Activated CD4-positive, alpha-beta T cell treated with anti-CD3 and anti-CD28 coated beads for 36 hours (primary cell): ENCODE results near the gene STAT6. TPM values are rescaled to one million over a fixed set of nuclear protein-coding genes. Genes with fewer than 3 reads are reported as not detected.

Experiments used
- ATAC-seq: fragments of 200-7000 bp; cut with Tn5 transposase; one replicate; pipeline ENCODE4 v1.10.0; 2021; ENCODE audit warnings: mild to moderate bottlenecking, moderate library complexity
- CTCF ChIA-PET: fragments of 350-600 bp; sonication (Branson Sonifier 250); formaldehyde crosslinking; loops from one replicate; lab custom pipeline; 2021; ENCODE audit warnings: antibody characterized with exemption; lab: Charles Lee
- POLR2A ChIA-PET: fragments of 350-600 bp; sonication (Branson Sonifier 250); formaldehyde crosslinking; loops from one replicate; lab custom pipeline; 2021; ENCODE audit warnings: antibody characterized with exemption, inconsistent platforms; lab: Charles Lee
- DNase-seq: peaks from one replicate; pipeline ENCODE4 v3.0.0-alpha.2; 2020
- H3K27ac Mint-ChIP-seq: one replicate; pipeline ENCODE4 v1.8.0; 2021; ENCODE audit warnings: mixed read lengths
- H3K27me3 Mint-ChIP-seq: one replicate; pipeline ENCODE4 v1.8.0; 2021; ENCODE audit warnings: mixed read lengths
- H3K36me3 Mint-ChIP-seq: one replicate; pipeline ENCODE4 v1.8.0; 2021; ENCODE audit warnings: low read depth, mixed read lengths
- H3K4me1 Mint-ChIP-seq: one replicate; pipeline ENCODE4 v1.8.0; 2021; ENCODE audit warnings: mixed read lengths
- H3K4me3 Mint-ChIP-seq: one replicate; pipeline ENCODE4 v1.8.0; 2021; ENCODE audit warnings: mild to moderate bottlenecking, moderate library complexity, mixed read lengths
- H3K9me3 Mint-ChIP-seq: one replicate; pipeline ENCODE4 v1.8.0; 2021; ENCODE audit warnings: low read depth, mixed read lengths
- intact Hi-C, 2 experiments: fragments of 100-400 bp; cut with DNase I in 1 of 2; cut with micrococcal nuclease in 1 of 2; formaldehyde crosslinking; loops; one replicate each; pipeline versions ENCODE4 v1.14.2 to v1.15.1; 2022 to 2024; cut with DNase I, micrococcal nuclease
- total RNA-seq, 2 experiments: library from RNA; stranded (reverse); gene quantifications; one replicate each; pipeline ENCODE4 v1.2.3, GENCODE V29; 2021

Gene STAT6
- total RNA-seq, 2 experiments from 2014 or later = 250 to 288 TPM

GRCh38 chr12:57047981-57048380 lies 63.2 kb downstream of the STAT6 start:
- Mint-ChIP-seq H3K4me1 (peaks cover 32% of the 10 kb centered on the region), H3K27me3 (no peaks in the 10 kb centered on the region), H3K4me3 (peak overlapping the region; percentile 22), H3K9me3 (no peaks in the 10 kb centered on the region), H3K27ac (peak overlapping the region; percentile 85), H3K36me3 (peaks cover 4% of the 10 kb centered on the region)
- POLR2A ChIA-PET = interaction anchor here (1.1 kb wide), 1 partner anchor 64 kb away, joined by 3 read pairs; no protein-coding TSS in a partner anchor
- DNase-seq (no peak), ATAC-seq (no peak)
- CTCF ChIA-PET = interaction anchor here (0.8 to 4.2 kb wide), 10 partner anchors 8 to 127 kb away, joined by 3 to 41 read pairs (median 3); no protein-coding TSS in a partner anchor
- intact Hi-C loops = loop anchor here in 1 of 2 experiments (1.0 kb wide), 1 partner anchor 37 kb away; no protein-coding TSS in a partner anchor

GRCh38 chr12:57046947-57047890 lies 63.9 kb downstream of the STAT6 start:
- Mint-ChIP-seq H3K4me3 (peak overlapping the region; percentile 22), H3K27ac (peak overlapping the region; percentile 85), H3K9me3 (no peaks in the 10 kb centered on the region), H3K36me3 (no peaks in the 10 kb centered on the region), H3K4me1 (peaks cover 32% of the 10 kb centered on the region), H3K27me3 (no peaks in the 10 kb centered on the region)
- peak; percentile 94 for ATAC-seq
- ChIA-PET CTCF (interaction anchor here (0.7 to 4.2 kb wide), 13 partner anchors 13 to 314 kb away, joined by 3 to 41 read pairs (median 3); no protein-coding TSS in a partner anchor), POLR2A (interaction anchor here (0.9 to 1.1 kb wide), 2 partner anchors 44 to 65 kb away, joined by 3 to 6 read pairs; no protein-coding TSS in a partner anchor)
- DNase-seq = peak; percentile 78
- intact Hi-C loops = loop anchor here in 1 of 2 experiments (1.0 kb wide), 1 partner anchor 36 kb away; no protein-coding TSS in a partner anchor

GRCh38 chr12:57046086-57046791 lies 64.9 kb downstream of the STAT6 start:
- H3K36me3 Mint-ChIP-seq = no peaks in the 10 kb centered on the region

More at GRCh38 chr12:57046086-57046791, 64.9 kb downstream of the STAT6 start:
- Mint-ChIP-seq H3K9me3 (no peaks in the 10 kb centered on the region), H3K4me3 (no peak overlapping the region), H3K27ac (peak overlapping the region; percentile 41), H3K4me1 (peaks cover 32% of the 10 kb centered on the region), H3K27me3 (no peaks in the 10 kb centered on the region)
- DNase-seq (no peak), ATAC-seq (no peak)
- ChIA-PET CTCF (interaction anchor here (0.6 to 4.2 kb wide), 7 partner anchors 15 to 130 kb away, joined by 3 to 41 read pairs (median 5); no protein-coding TSS in a partner anchor), POLR2A (no interaction called here)
- intact Hi-C loops = no loop called here

Other genes starting within 250 kb of the STAT6 start
- not detected for gene SDR9C7, start 177.0 kb downstream of the STAT6 start, total RNA-seq
- under 1 TPM; 0.18 to 0.32 TPM for gene RDH16, start 153.8 kb downstream of the STAT6 start, total RNA-seq
- gene ZBTB39, start 104.8 kb downstream of the STAT6 start, total RNA-seq = 1 to 10 TPM; 6.4 to 6.6 TPM
- gene TAC3, start 94.8 kb downstream of the STAT6 start, total RNA-seq = under 1 TPM; 0.37 to 0.63 TPM
- gene MYO1A, start 61.2 kb downstream of the STAT6 start, total RNA-seq = 1 to 10 TPM; 2.4 to 2.6 TPM
- gene NEMP1, start 32.6 kb downstream of the STAT6 start, total RNA-seq = 10 to 100 TPM; 79.0 to 81.1 TPM
- 10 to 100 TPM; 46.8 to 48.6 TPM for gene NAB2, start 22.2 kb downstream of the STAT6 start, total RNA-seq
- gene LRP1, start 17.1 kb upstream of the STAT6 start, total RNA-seq = 1 to 10 TPM; 1.8 to 2.7 TPM
- gene LRP1-AS, start 36.3 kb upstream of the STAT6 start, total RNA-seq = not detected
- under 1 TPM; 0.41 to 0.51 TPM for gene NXPH4, start 105.4 kb upstream of the STAT6 start, total RNA-seq
- 100 to 1,000 TPM; 436 to 487 TPM for gene SHMT2, start 118.3 kb upstream of the STAT6 start, total RNA-seq
- gene STAC3, start 139.8 kb upstream of the STAT6 start, total RNA-seq = 1 to 10 TPM; 2.5 to 2.8 TPM